OCI-LY7 (cell line): ENCODE measurements around the gene KCTD19. TPM values are rescaled to one million over a fixed set of nuclear protein-coding genes. Genes with fewer than 3 reads are reported as not detected.

ENCODE experiments used
- BruUV-seq: library from RNA; stranded (reverse); fragments of 400-500 nt; replicated peaks from 2 replicates; lab custom pipeline; 2021; lab: Mats Ljungman, UMichigan
- CTCF ChIA-PET: fragments of 300-600 bp; sonication (Branson Sonifier 250); formaldehyde crosslinking; loops from one replicate; lab custom pipeline; 2022; ENCODE audit warnings: antibody characterized with exemption; ENCODE audit not compliant: unreplicated experiment; lab: Charles Lee
- POLR2A ChIA-PET: fragments of 300-600 bp; sonication (Branson Sonifier 250); formaldehyde crosslinking; loops from one replicate; lab custom pipeline; 2022; ENCODE audit warnings: antibody characterized with exemption; lab: Charles Lee
- DNase-seq: peaks from one replicate; pipeline ENCODE4 v3.0.0-alpha.2; 2015; ENCODE audit warnings: low spot score
- H2AFZ ChIP-seq: fragments of 200-600 bp; sonication (generic), shearing (Covaris generic); 2 replicates; pipeline ENCODE4 v1.6.1; 2014; ENCODE audit warnings: mild to moderate bottlenecking, antibody characterized with exemption, low read length, moderate library complexity
- H3K27ac ChIP-seq: fragments of 200-600 bp; sonication (generic); 2 replicates; pipeline ENCODE4 v1.5.1; 2014; ENCODE audit warnings: mixed run types, low read depth, mild to moderate bottlenecking, moderate library complexity, low read length, inconsistent platforms; ENCODE audit not compliant: poor library complexity, severe bottlenecking
- H3K36me3 ChIP-seq: fragments of 200-600 bp; sonication (generic); 2 replicates; pipeline ENCODE4 v1.6.1; 2014; ENCODE audit warnings: mild to moderate bottlenecking, antibody characterized with exemption, low read length, moderate library complexity, mixed read lengths; ENCODE audit not compliant: insufficient read depth
- H3K4me1 ChIP-seq: fragments of 200-600 bp; sonication (generic); 2 replicates; pipeline ENCODE4 v1.5.1; 2014; ENCODE audit warnings: mild to moderate bottlenecking, low read length; ENCODE audit not compliant: insufficient read depth, poor library complexity, severe bottlenecking
- H3K4me2 ChIP-seq: fragments of 200-600 bp; sonication (generic); 2 replicates; pipeline ENCODE4 v1.6.1; 2014; ENCODE audit warnings: mild to moderate bottlenecking, low read length
- H3K4me3 ChIP-seq: fragments of 200-600 bp; sonication (generic); 2 replicates; pipeline ENCODE4 v1.5.1; 2014; ENCODE audit warnings: mild to moderate bottlenecking, low read depth, low read length; ENCODE audit not compliant: poor library complexity, severe bottlenecking
- H3K79me2 ChIP-seq: fragments of 200-600 bp; sonication (generic); 2 replicates; pipeline ENCODE4 v1.6.1; 2016; ENCODE audit warnings: low read depth, mild to moderate bottlenecking, low read length, moderate library complexity, mixed read lengths; ENCODE audit not compliant: insufficient read depth
- H3K9me2 ChIP-seq: fragments of 200-600 bp; sonication (generic); 2 replicates; pipeline ENCODE4 v1.6.1; 2016; ENCODE audit warnings: mild to moderate bottlenecking, low read length, mixed read lengths; ENCODE audit not compliant: insufficient read depth
- H3K9me3 ChIP-seq: fragments of 200-600 bp; sonication (generic); 2 replicates; pipeline ENCODE4 v1.6.1; 2014; ENCODE audit warnings: mild to moderate bottlenecking, mixed run types, low read length, mixed read lengths
- H4K20me1 ChIP-seq: fragments of 200-600 bp; sonication (generic); 2 replicates; pipeline ENCODE4 v1.6.1; 2014; ENCODE audit warnings: mild to moderate bottlenecking, antibody characterized with exemption, low read length, moderate library complexity, mixed read lengths; ENCODE audit not compliant: insufficient read depth
- CTCF ChIP-seq: fragments of 200-600 bp; sonication (generic); conservative IDR thresholded peaks from 2 replicates; pipeline ENCODE4 v1.5.1; 2014; ENCODE audit warnings: mild to moderate bottlenecking, antibody characterized with exemption, low read length, moderate library complexity, mixed read lengths
- EZH2phosphoT487 ChIP-seq: fragments of 200-600 bp; sonication (generic); IDR thresholded peaks from 2 replicates; pipeline ENCODE4 v1.6.1; 2018; ENCODE audit warnings: low read depth, borderline replicate concordance, mild to moderate bottlenecking, mixed run types, antibody characterized with exemption, low read length, moderate library complexity, mixed read lengths
- intact Hi-C: fragments of 100-400 bp; cut with micrococcal nuclease; formaldehyde crosslinking; loops from one replicate; pipeline ENCODE4 v1.10.0; 2022; ENCODE audit not compliant: unreplicated experiment
- total RNA-seq, 2 experiments: library from RNA; depleted of rRNA in 1 of 2; stranded (reverse); fragments of >200 nt in 1 of 2; shearing (Covaris generic) in 1 of 2; gene quantifications; 2 replicates each; pipeline ENCODE4 v1.2.3, GENCODE V29; 2014 to 2022

KCTD19 gene
- total RNA-seq, 2 experiments from 2014 or later, result 0.17 TPM; not detected in 1

DNA sequence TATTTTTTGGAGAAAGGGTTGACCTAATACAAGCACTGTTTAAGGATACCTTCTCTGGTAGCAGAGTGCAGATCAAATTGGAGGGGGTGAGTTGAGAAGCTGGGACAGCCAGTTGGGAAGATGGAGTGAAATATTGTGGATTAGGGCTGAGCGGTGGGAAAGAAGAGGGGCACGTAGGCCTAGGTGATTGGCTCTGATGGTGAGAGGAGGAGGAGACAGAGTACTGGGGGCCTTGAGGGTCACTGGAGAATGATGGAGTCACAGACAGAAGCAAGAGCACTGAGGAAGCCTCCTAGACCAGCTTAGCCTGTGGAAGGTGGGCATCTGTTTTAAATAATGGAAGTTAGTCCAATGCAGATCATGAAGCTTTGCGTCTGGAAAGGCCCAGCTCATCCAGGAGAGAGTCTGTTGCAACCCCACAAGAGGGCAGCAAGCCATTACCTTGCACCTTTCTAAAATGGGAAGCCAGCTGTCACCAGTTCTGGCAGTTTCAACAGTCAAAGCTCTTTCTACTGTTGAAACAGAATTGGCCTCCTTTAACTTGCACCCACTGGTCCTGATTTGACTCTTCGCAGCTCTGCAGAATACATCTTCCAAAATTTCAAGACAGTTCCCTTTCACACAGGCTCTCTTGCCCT, 66.0 kb downstream of the KCTD19 start:
- peak; percentile 77 for DNase-seq
- no TSS peak for BruUV-seq
- Histone ChIP-seq H3K9me2 (no peaks in the 10 kb centered on the region), H3K36me3 (no peaks in the 10 kb centered on the region), H3K4me3 (no peak overlapping the region), H3K9me3 (no peaks in the 10 kb centered on the region), H3K79me2 (no peaks in the 10 kb centered on the region), H3K4me1 (peaks cover 5% of the 10 kb centered on the region), H4K20me1 (no peaks in the 10 kb centered on the region), H3K27ac (no peak overlapping the region), H2AFZ (peak overlapping the region; percentile 8; the same call in 1 of the 2 replicates), H3K4me2 (0 out of 2 replicates have a peak overlapping the region, but pooled peaks have one; percentile 19)
- CTCF ChIA-PET, result interaction anchor here (0.9 to 1.7 kb wide), 3 partner anchors 71 to 167 kb away, joined by 3 to 10 read pairs (median 4); no protein-coding TSS in a partner anchor
- TF ChIP-seq CTCF, result peak; percentile 84
- TF ChIP-seq EZH2phosphoT487, result no peak
- POLR2A ChIA-PET, result interaction anchor here (0.6 to 1.2 kb wide), 5 partner anchors 12 to 141 kb away, joined by 3 to 7 read pairs (median 4); partner anchors contain the start of gene SLC9A5
- intact Hi-C loops, result loop anchor here (1.0 to 5.0 kb wide), 3 partner anchors 78 to 207 kb away; no protein-coding TSS in a partner anchor

DNA sequence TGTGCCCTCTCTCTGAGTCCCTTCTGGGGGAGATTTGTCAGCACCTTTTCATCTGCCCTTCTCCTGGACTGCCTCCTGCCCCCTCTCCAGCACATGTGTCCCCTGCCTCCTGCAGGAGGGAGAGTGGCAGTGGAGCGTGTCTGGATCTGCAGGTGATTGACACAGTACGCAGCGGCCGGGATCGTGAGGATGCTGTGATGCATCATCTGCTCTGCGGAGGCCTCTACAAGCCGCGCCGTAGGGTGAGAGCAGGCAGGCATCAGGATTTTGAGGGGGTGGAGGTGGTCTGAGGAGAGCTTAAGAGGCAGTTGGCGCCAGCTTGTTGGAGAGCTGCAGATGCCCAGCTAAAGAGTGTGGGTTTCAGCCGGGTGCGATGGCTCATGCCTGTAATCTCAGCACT, 66.8 kb downstream of the KCTD19 start:
- no peak overlapping the region for H3K27ac ChIP-seq
- H3K36me3 ChIP-seq, result no peaks in the 10 kb centered on the region
- H2AFZ ChIP-seq, result no peak overlapping the region
- no TSS peak for BruUV-seq
- TF ChIP-seq EZH2phosphoT487 (no peak), CTCF (no peak)
- no peaks in the 10 kb centered on the region for H3K9me2 ChIP-seq
- H3K4me1 ChIP-seq, result peaks cover 5% of the 10 kb centered on the region
- CTCF ChIA-PET, result interaction anchor here (1.7 kb wide), 1 partner anchor 79 kb away, joined by 10 read pairs; no protein-coding TSS in a partner anchor
- POLR2A ChIA-PET, result interaction anchor here (0.7 to 1.2 kb wide), 4 partner anchors 13 to 142 kb away, joined by 3 to 4 read pairs (median 4); partner anchors contain the start of gene FHOD1
- intact Hi-C loops, result loop anchor here (1.0 to 5.0 kb wide), 3 partner anchors 79 to 208 kb away; no protein-coding TSS in a partner anchor
- H4K20me1 ChIP-seq, result no peaks in the 10 kb centered on the region
- no peaks in the 10 kb centered on the region for H3K9me3 ChIP-seq
- no peak overlapping the region for H3K4me2 ChIP-seq
- DNase-seq, result no peak
- no peak overlapping the region for H3K4me3 ChIP-seq
- H3K79me2 ChIP-seq, result no peaks in the 10 kb centered on the region
